HG03097 (cell line): ENCODE measurements around the gene SLC17A9.

ENCODE experiments used
- ATAC-seq: cut with Tn5 transposase; IDR thresholded peaks from one replicate; pipeline ENCODE4 v1.9.1; 2021; ENCODE audit not compliant: unreplicated experiment, low FRiP score

Gene SLC17A9

DNA sequence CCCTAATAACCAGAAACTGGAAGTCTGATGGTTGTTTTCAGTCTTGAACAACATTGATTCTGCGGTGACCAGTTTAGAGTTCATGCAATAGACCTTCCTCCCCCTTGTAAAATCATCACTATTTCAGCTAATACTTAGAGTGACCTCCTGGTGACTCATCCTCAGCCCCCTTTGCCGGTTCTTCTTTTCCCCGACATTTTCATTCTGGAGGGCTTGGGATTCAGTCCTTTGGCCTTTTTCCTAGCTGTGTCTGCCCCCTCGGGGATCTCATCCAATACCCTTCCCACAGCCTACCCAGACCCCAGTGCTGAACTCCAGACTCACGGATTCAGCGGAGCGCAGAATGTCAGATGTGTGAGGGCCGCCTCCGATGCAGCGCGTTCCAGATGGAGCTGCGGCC lies 61.8 kb downstream of the SLC17A9 start:
- ATAC-seq, result no peak

- ATAC-seq, result no peak
Measured at GRCh38 chr20:63014710-63015109, 62.2 kb downstream of the SLC17A9 start.

DNA sequence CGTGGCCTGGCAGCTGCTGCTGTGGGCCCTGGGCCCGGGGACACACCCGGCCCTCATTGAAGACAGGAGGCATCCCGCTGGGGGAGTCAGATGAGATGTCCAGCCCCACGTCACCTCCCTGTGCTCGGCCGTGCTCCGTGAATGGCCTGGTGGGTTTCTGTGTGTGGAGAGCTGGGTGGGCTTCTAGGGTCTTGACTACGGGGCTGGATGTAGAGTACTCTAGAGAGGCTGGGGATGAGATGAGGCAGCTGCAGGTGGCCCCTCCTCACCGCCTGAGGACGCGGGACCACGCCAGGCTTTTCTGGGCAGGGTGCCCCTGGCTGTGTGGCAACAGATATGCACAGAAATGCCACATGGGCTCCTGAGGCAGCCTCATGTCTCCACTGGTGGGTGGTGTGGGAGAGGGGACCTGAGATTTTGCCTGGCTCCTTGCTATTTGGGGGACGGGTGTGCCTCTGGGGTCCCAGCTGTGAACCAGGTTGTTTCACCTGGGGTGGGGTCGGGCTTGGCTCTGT lies 62.7 kb downstream of the SLC17A9 start:
- no peak for ATAC-seq

DNA sequence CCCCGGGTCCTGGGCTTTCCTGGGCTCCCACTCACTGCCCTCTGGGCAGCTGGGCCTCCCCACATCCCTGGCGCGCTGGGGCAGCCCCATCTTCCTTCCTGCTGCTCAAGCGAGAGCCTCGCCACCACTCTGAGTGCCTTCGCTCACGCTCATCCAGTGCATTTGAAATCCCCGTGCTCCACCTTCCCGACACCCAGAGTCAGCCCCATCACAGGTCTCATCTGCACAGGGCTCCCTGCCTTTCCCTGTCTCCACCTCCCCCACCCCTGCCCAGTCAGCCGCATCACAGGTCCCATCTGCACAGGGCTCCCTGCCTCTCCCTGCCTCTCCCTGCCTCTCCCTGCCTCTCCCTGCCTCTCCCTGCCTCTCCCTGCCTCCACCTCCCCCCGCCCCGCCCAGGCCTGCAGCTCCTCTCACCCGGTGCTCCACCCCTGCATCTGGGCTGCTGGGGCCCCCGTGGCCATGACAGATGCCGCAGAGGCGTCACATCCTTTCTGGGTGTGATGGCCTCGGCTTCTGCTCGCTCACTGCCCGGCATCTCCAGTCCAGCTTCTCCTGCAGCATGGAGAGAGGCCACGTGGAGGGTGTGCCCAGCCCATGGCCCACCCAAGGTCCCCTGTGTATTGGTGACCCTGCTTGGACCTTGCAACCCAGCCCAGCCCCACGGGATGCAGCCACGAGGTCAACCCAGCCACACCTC lies 63.3 kb downstream of the SLC17A9 start:
- no peak for ATAC-seq

DNA sequence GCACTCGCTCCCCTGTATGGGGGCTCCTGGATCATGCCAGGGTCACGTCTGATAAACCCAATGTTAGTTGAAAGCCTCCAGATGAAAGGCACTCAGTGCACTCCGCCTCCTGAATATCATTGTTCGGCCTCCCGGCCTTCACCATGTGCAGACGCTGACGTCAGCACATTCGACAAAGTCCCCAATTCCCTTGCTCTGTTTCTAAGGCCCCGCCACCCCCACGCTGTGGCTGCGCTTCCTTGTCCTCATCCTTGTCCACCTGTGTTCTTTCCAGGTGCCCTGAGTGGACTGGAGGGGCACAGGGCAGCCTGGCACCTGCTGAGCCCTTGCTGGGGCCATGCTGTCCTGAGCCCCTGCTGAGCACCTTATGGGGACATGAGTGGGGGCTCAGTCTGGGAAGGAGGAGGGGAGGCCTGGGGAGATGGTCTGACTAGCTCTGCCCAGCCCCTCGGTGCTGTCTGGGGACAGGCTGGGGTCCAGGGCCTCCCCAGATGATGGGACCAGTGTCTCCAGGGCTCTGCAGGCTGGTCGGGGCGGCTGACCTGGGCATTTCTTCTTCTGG lies 64.1 kb downstream of the SLC17A9 start:
- no peak for ATAC-seq

GRCh38 chr20:63017076-63017825 lies 64.7 kb downstream of the SLC17A9 start:
- no peak for ATAC-seq

GRCh38 chr20:63017826-63018411 lies 65.4 kb downstream of the SLC17A9 start:
- ATAC-seq, result no peak
